Colonic mucosa (tissue), 4 donors: ENCODE data around the gene EXOC2. TPM values are rescaled to one million over a fixed set of nuclear protein-coding genes. Genes with fewer than 3 reads are reported as not detected.

Experiments
- DNase-seq: peaks from one replicate; pipeline ENCODE4 v3.0.0-alpha.2; 2020
- H3K27ac ChIP-seq: fragments of 200-600 bp; one replicate; pipeline ENCODE4 v1.8.0; 2021
- H3K27me3 ChIP-seq: fragments of 200-600 bp; one replicate; pipeline ENCODE4 v1.8.0; 2021
- H3K36me3 ChIP-seq: fragments of 200-600 bp; one replicate; pipeline ENCODE4 v1.8.0; 2021
- H3K4me1 ChIP-seq: fragments of 200-600 bp; one replicate; pipeline ENCODE4 v1.8.0; 2021; ENCODE audit warnings: mild to moderate bottlenecking
- H3K4me3 ChIP-seq: fragments of 200-600 bp; one replicate; pipeline ENCODE4 v1.8.0; 2021
- H3K9ac ChIP-seq, 2 donors: one replicate each; pipeline ENCODE4 v1.7.0; 2013; ENCODE audit warnings: control low read depth in 2 of 2, low read depth in 2 of 2, low read length in 2 of 2
- H3K9me3 ChIP-seq: fragments of 200-600 bp; one replicate; pipeline ENCODE4 v1.8.0; 2021
- CTCF ChIP-seq: fragments of 200-600 bp; IDR thresholded peaks from one replicate; pipeline ENCODE4 v1.8.0; 2022; ENCODE audit warnings: antibody characterized with exemption, mild to moderate bottlenecking
- intact Hi-C: fragments of 100-400 bp; cut with DNase I; formaldehyde crosslinking; loops from one replicate; pipeline ENCODE4 v1.14.1; 2022
- total RNA-seq, 2 donors: library from RNA; stranded (reverse); fragmentation: NEBNext Ultra II Directional in 1 of 2; extraction: Animal tissue kit (Norgen Biotek cat#: 25700) in 1 of 2; gene quantifications; one replicate each; pipeline ENCODE4 v1.2.1, GENCODE V29; 2021
- donor health status: healthy.
- donor health status: DM: no; HTN: no; CAD: no.
- donor health status: DM: no; HTN: no; CAD: no.

The EXOC2 gene
- total RNA-seq, 2 donors from 2014 or later, result 18.3 to 19.6 TPM

- no peak overlapping the region for H3K9ac ChIP-seq
- H3K4me3 ChIP-seq, result no peak overlapping the region
- H3K9me3 ChIP-seq, result no peaks in the 10 kb centered on the region
- no peak for DNase-seq
- TF ChIP-seq CTCF, result no peak
- intact Hi-C loops, result no loop called here
- H3K4me1 ChIP-seq, result no peaks in the 10 kb centered on the region
- no peak overlapping the region for H3K27ac ChIP-seq
- H3K27me3 ChIP-seq, result no peaks in the 10 kb centered on the region
- H3K36me3 ChIP-seq, result no peaks in the 10 kb centered on the region
These were observed 222.7 kb downstream of the EXOC2 start for GRCh38 chr6:470051-470900.

DNA sequence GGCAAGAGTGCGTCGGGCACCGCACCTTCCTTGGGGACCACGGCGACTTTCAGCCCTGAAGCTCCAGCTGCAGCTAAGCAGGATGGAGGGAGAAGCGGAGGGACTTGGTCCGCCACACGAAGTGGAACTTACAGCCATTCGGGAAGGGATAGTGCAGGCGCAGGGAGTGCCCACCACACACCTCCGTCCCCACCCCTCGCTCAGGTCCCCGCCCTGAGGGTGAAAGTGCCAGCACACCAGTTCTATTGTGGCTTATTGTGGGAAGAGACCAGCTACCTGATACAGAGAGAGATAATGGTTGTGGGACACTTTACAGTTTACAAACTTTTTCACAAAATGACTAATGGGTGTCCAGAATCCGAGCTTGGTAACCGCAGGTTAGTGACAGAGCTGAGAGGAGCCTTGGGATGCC lies 225.3 kb downstream of the EXOC2 start:
- Histone ChIP-seq H3K9ac (no peak overlapping the region), H3K9me3 (no peaks in the 10 kb centered on the region), H3K4me1 (no peaks in the 10 kb centered on the region), H3K4me3 (no peak overlapping the region), H3K36me3 (no peaks in the 10 kb centered on the region), H3K27ac (no peak overlapping the region), H3K27me3 (no peaks in the 10 kb centered on the region)
- DNase-seq, result no peak
- intact Hi-C loops, result no loop called here
- no peak for TF ChIP-seq CTCF

- no peak for TF ChIP-seq CTCF
- Histone ChIP-seq H3K36me3 (no peaks in the 10 kb centered on the region), H3K4me1 (no peaks in the 10 kb centered on the region), H3K27ac (no peak overlapping the region), H3K9me3 (no peaks in the 10 kb centered on the region), H3K27me3 (no peaks in the 10 kb centered on the region), H3K4me3 (no peak overlapping the region), H3K9ac (no peak overlapping the region)
- intact Hi-C loops, result no loop called here
- no peak for DNase-seq
These were observed 225.8 kb downstream of the EXOC2 start for GRCh38 chr6:467111-467510.

DNA sequence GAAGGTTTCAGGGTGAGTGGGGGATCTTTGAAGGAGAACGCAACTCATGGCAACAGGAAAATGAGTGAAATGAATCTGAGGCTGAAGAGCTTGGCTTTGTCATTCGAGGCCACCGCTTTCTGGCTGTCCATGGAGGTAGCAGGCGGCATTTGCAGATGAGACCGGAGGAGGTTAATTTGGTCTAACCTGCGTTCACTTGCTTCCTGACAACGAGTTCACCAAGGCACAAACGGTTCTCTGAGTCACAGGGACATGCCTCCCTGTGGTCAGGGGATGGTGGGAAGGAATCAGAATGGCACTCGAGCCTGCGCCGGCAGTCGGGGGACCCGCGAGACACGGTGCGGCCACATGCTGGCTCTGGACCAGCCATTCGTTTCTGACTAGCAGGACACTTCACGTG lies 226.4 kb downstream of the EXOC2 start:
- intact Hi-C loops, result no loop called here
- Histone ChIP-seq H3K36me3 (no peaks in the 10 kb centered on the region), H3K27me3 (no peaks in the 10 kb centered on the region), H3K9ac (no peak overlapping the region), H3K4me1 (no peaks in the 10 kb centered on the region), H3K9me3 (no peaks in the 10 kb centered on the region), H3K4me3 (no peak overlapping the region), H3K27ac (no peak overlapping the region)
- TF ChIP-seq CTCF, result no peak
- DNase-seq, result no peak

- TF ChIP-seq CTCF, result no peak
- Histone ChIP-seq H3K36me3 (no peaks in the 10 kb centered on the region), H3K9me3 (no peaks in the 10 kb centered on the region), H3K4me3 (no peak overlapping the region), H3K4me1 (no peaks in the 10 kb centered on the region), H3K27me3 (no peaks in the 10 kb centered on the region), H3K27ac (no peak overlapping the region), H3K9ac (no peak overlapping the region)
- intact Hi-C loops, result no loop called here
- DNase-seq, result no peak
These were observed 227.2 kb downstream of the EXOC2 start for GRCh38 chr6:465531-466348.
